ENCODE data around the gene PLEKHN1.

DNA sequence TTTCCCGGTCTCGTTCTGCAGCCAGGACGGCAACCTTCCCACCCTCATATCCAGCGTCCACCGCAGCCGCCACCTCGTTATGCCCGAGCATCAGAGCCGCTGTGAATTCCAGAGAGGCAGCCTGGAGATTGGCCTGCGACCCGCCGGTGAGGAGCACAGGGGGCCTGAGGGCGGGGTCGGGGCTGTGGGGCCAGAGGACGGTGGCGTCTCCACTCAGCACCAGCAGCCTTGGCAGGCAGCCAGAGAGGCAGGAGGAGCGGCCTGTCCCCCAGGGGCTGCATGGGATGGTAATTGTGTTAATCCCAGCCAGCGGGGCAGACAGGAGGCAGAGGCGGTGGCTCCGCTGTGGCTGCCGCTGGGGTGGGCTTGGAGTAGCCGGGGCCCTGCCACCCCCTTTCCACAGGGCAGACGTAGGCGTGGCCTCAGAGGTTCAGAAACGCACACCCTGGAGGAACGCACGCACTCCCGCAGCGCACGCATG lies 30.5 kb upstream of the PLEKHN1 start:
- TF ChIP-seq, protein P1, sequence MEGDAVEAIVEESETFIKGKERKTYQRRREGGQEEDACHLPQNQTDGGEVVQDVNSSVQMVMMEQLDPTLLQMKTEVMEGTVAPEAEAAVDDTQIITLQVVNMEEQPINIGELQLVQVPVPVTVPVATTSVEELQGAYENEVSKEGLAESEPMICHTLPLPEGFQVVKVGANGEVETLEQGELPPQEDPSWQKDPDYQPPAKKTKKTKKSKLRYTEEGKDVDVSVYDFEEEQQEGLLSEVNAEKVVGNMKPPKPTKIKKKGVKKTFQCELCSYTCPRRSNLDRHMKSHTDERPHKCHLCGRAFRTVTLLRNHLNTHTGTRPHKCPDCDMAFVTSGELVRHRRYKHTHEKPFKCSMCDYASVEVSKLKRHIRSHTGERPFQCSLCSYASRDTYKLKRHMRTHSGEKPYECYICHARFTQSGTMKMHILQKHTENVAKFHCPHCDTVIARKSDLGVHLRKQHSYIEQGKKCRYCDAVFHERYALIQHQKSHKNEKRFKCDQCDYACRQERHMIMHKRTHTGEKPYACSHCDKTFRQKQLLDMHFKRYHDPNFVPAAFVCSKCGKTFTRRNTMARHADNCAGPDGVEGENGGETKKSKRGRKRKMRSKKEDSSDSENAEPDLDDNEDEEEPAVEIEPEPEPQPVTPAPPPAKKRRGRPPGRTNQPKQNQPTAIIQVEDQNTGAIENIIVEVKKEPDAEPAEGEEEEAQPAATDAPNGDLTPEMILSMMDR (IDR thresholded peaks at IDR 0.05; ENCODE audit: low read depth, low read length), result no peak
- TF ChIP-seq EZH2phosphoT487 (IDR thresholded peaks at IDR 0.05; ENCODE audit: low read depth), result no peak

All from OCI-LY3 (cell line).